GM12801 (cell line): Measurements from ENCODE around the gene MAPK8IP3.

Source experiments
- CTCF ChIP-seq: IDR thresholded peaks from one replicate; pipeline ENCODE4 v1.5.1; 2011; ENCODE audit warnings: control low read depth; ENCODE audit not compliant: insufficient read length; ENCODE audit errors: extremely low read depth

Gene MAPK8IP3

GRCh38 chr16:1758923-1759322 is 52.9 kb downstream of the MAPK8IP3 start:
- no peak for TF ChIP-seq CTCF

GRCh38 chr16:1759511-1759910 is 53.5 kb downstream of the MAPK8IP3 start:
- TF ChIP-seq CTCF, result no peak

GRCh38 chr16:1760911-1761310 is 54.9 kb downstream of the MAPK8IP3 start:
- TF ChIP-seq CTCF, result no peak

GRCh38 chr16:1761751-1762150 is 55.8 kb downstream of the MAPK8IP3 start:
- TF ChIP-seq CTCF, result no peak

- TF ChIP-seq CTCF, result no peak
These were observed 56.3 kb downstream of the MAPK8IP3 start for GRCh38 chr16:1762196-1762878.

- no peak for TF ChIP-seq CTCF
These were observed 57.0 kb downstream of the MAPK8IP3 start for GRCh38 chr16:1762879-1763520.

- no peak for TF ChIP-seq CTCF
These were observed 57.8 kb downstream of the MAPK8IP3 start for GRCh38 chr16:1763521-1764511.
